Muscle layer of duodenum (tissue), 2 donors: Measurements from ENCODE around the gene CD58.
"Not testable (repeated sequence)": the region's sequence is repeated elsewhere in the genome, so short reads cannot be mapped to it uniquely, and the experiment has no call there.

Experiments used
- H3K27ac ChIP-seq: one replicate; pipeline ENCODE4 v1.7.0; 2013; ENCODE audit warnings: mild to moderate bottlenecking, low read length
- H3K27me3 ChIP-seq: one replicate; pipeline ENCODE4 v1.7.0; 2013; ENCODE audit warnings: low read depth, mild to moderate bottlenecking, control low read depth, low read length
- H3K36me3 ChIP-seq, 2 donors: one replicate each; pipeline ENCODE4 v1.7.0; 2013; ENCODE audit warnings: low read length in 2 of 2, control low read depth in 1 of 2, mild to moderate bottlenecking in 1 of 2; ENCODE audit not compliant: insufficient read depth in 2 of 2, control insufficient read depth in 1 of 2
- H3K4me1 ChIP-seq, 2 donors: one replicate each; pipeline ENCODE4 v1.7.0; 2013; ENCODE audit warnings: low read length in 2 of 2, mild to moderate bottlenecking in 2 of 2, control low read depth in 1 of 2, moderate library complexity in 1 of 2; ENCODE audit not compliant: insufficient read depth in 2 of 2, control insufficient read depth in 1 of 2
- H3K4me3 ChIP-seq, 2 donors: one replicate each; pipeline ENCODE4 v1.7.0; 2013; ENCODE audit warnings: low read length in 2 of 2, low read depth in 1 of 2, mild to moderate bottlenecking in 1 of 2
- H3K9me3 ChIP-seq, 2 donors: one replicate each; pipeline ENCODE4 v1.7.0; 2013; ENCODE audit warnings: low read length in 2 of 2, control low read depth in 1 of 2, mild to moderate bottlenecking in 1 of 2; ENCODE audit not compliant: control insufficient read depth in 1 of 2
- donor health status: healthy.

Gene CD58

DNA sequence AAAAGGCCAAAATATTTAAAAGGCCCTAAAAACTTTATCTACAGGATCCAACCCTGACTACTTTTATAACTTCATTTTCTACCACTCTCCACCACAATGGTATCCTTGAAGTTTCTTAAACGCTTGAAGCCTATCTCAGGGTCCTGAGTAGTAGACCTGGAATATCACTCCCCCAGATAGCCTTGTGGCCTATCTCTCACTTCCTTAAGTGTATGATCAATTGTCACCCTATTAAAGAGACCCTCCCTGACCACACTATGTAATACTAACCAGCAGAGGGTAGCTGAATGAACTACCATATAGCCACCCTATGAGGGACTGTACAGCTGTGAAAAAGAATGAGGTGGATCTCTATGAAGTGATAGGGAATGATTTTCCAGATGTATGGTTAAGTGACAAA, 5.6 kb downstream of the CD58 start:
- no peaks in the 10 kb centered on the region for H3K9me3 ChIP-seq
- no peak overlapping the region for H3K27ac ChIP-seq
- no peak overlapping the region for H3K4me3 ChIP-seq
- H3K36me3 ChIP-seq = no peaks in the 10 kb centered on the region
- peaks cover 0 to 3% of the 10 kb centered on the region in 2 donors for H3K4me1 ChIP-seq
- no peaks in the 10 kb centered on the region for H3K27me3 ChIP-seq

DNA sequence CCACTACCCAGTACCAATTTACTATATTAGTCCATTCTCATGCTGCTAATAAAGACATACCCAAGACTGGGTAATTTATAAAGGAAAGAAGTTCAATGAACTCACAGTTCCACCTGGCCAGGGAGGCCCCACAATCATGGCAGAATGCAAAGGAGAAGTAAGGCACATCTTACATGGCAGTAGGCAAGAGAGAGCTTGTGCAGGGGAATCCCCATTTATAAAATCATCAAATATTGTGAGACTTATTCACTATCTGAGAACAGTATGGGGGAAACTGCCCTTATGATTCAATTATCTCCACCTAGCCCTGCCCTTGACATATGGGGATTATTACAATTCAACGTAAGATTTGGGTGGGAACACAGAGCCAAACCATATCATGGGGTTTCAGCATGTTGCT, 6.4 kb downstream of the CD58 start:
- Histone ChIP-seq H3K9me3 (no peaks in the 10 kb centered on the region), H3K27me3 (no peaks in the 10 kb centered on the region), H3K36me3 (no peaks in the 10 kb centered on the region), H3K4me3 (no peak overlapping the region), H3K4me1 (peaks cover 0 to 3% of the 10 kb centered on the region in 2 donors), H3K27ac (no peak overlapping the region)

DNA sequence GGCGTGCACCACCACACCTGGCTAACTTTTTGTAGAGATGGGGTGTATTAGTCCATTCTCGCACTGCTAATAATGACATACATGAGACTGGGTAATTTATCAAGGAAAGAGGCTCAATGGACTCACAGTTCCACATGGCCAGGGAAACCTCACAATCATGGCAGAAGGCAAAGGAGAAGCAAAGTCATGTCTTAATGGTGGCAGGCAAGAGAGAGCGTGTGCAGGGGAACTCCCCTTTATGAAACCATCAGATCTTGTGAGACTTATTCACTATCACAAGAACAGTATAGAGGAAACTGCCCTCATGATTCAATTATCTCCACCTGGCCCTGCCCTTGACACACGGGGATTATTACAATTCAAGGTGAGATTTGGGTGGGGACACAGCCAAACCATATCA, 8.4 kb downstream of the CD58 start:
- H3K27me3 ChIP-seq = not testable (repeated sequence)

DNA sequence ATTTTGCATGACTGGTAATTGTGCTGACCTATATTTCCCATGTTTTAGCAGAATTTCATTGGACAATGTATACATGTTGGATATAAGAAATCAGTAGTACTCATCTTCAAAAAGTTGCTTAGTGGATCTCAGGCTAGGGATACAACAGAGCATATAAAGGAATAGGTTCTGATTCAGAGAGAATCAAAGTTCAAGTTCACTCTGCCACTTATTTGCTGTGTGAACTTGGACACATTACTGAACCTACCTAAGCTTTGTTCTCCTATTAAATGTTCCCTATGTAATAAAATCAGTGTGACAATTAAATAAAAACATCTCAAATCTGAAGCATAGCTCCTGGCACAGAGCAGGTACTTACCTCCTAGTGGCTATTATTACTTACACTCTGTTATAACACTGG, 9.3 kb downstream of the CD58 start:
- no peak overlapping the region for H3K4me3 ChIP-seq

More for the DNA sequence above, 8.4 kb downstream of the CD58 start:
- H3K36me3 ChIP-seq, H3K9me3 ChIP-seq, H3K27ac ChIP-seq, H3K4me3 ChIP-seq, H3K4me1 ChIP-seq: not testable (repeated sequence)

DNA sequence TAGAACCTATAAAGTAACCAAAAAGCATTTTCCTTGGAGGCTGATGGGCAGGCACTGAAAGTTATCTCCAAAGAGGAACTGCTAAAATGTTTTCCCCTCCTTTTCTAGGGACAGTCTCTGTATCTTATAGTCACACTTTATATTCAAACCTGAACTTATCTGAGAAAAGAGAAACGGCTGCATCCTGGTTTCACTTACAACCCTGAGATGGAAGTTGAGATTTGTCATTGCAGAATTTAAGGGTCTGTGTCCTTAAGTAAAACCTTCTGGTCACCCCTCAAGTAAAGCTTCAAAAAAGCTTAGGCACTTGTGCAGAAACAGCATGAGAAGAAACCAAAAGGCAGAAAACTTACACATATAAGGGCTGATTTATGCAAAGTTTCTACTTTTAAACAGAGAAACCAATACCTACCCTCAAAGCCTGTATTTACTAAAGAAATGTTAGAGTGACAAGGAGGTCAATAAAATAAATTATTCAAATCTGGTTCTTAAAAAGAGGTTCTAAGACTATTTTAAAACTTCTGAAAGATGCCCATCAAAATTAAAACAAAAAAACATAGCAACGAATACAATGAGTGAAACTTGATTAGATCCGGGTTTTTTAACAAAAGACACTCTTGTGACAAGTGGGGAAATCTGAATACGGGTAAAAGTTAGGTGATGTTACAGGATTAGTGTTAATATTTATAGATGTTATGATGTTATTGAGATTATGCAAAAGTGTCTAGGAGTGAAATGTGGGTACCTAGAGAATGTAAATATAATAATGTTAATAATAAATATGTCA, 9.9 kb downstream of the CD58 start:
- H3K4me1 ChIP-seq = peaks cover 0 to 6% of the 10 kb centered on the region in 2 donors
- no peaks in the 10 kb centered on the region for H3K27me3 ChIP-seq
- H3K27ac ChIP-seq = no peak overlapping the region
- no peak overlapping the region for H3K4me3 ChIP-seq
- H3K36me3 ChIP-seq = no peaks in the 10 kb centered on the region
- no peaks in the 10 kb centered on the region for H3K9me3 ChIP-seq

More for the DNA sequence above, 9.3 kb downstream of the CD58 start:
- Histone ChIP-seq H3K4me1 (peaks cover 0 to 3% of the 10 kb centered on the region in 2 donors), H3K27ac (no peak overlapping the region), H3K36me3 (no peaks in the 10 kb centered on the region), H3K9me3 (no peaks in the 10 kb centered on the region), H3K27me3 (no peaks in the 10 kb centered on the region)

DNA sequence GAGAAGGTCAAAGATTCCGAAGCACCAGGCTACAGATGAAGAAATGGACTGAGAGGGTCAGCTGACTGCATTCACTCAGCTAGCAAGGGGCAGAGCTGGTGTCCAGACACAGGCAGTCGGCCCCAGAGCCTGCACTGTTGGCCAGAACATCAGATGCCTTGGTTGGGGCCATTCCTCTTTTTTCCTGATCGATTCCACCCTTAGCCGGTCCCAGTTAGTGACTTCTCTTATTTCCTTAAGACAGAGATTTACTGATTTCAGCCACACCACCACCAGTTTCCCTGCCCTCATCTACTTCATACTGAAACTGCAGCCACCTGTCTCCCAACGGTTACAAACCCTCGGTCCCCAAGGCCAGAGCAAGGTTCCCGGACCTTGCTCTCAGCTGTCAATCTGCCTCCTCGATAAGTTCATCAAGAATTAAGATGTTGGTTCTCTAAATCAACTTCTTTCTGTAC, 11.5 kb downstream of the CD58 start:
- Histone ChIP-seq H3K27ac (no peak overlapping the region), H3K36me3 (no peaks in the 10 kb centered on the region), H3K27me3 (no peaks in the 10 kb centered on the region), H3K4me3 (no peak overlapping the region), H3K4me1 (peaks cover 4 to 6% of the 10 kb centered on the region in 2 donors), H3K9me3 (no peaks in the 10 kb centered on the region)

DNA sequence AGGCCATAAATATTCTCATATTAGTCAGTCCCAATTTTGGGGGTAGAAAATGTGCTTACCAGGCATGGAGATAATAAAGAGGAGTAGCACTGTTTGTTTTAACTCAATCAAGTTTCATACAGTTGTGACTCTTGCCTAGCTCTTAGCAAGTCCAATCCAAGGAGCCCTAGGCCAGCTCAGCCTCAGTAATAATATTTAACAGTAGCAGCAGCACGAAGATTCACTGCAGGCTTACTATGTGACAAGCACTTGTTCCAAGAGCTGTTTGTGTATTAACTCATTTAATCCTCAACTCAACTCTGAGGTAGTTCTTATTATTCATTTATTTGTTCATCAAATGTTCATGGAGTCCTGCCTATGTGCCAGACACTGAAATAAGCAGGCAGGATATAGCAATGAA, 12.3 kb downstream of the CD58 start:
- Histone ChIP-seq H3K27me3 (no peaks in the 10 kb centered on the region), H3K27ac (no peak overlapping the region), H3K4me1 (peaks cover 4 to 6% of the 10 kb centered on the region in 2 donors), H3K4me3 (no peak overlapping the region), H3K9me3 (no peaks in the 10 kb centered on the region), H3K36me3 (no peaks in the 10 kb centered on the region)

DNA sequence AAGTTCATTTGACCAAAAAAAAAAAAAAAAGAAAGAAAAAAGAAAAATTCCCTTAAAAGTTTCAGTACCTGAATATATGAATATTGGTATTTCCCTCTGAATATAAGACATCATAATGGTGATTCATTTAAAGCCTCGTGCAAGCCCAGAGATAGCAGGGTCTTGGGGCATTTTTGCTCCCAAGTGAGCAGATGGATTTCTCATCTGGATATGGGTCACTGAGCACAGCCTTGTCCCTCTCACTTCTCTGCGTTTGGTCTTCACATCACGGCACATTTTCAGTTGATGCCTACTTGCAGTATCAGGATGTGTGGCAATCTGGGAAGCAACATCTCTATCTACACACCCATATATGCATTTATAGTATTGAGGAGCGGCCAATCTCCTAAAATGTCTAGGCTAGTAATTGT, 12.7 kb downstream of the CD58 start:
- Histone ChIP-seq H3K27ac (no peak overlapping the region), H3K27me3 (no peaks in the 10 kb centered on the region), H3K36me3 (no peaks in the 10 kb centered on the region), H3K4me3 (no peak overlapping the region), H3K9me3 (no peaks in the 10 kb centered on the region), H3K4me1 (peaks cover 4 to 6% of the 10 kb centered on the region in 2 donors)

DNA sequence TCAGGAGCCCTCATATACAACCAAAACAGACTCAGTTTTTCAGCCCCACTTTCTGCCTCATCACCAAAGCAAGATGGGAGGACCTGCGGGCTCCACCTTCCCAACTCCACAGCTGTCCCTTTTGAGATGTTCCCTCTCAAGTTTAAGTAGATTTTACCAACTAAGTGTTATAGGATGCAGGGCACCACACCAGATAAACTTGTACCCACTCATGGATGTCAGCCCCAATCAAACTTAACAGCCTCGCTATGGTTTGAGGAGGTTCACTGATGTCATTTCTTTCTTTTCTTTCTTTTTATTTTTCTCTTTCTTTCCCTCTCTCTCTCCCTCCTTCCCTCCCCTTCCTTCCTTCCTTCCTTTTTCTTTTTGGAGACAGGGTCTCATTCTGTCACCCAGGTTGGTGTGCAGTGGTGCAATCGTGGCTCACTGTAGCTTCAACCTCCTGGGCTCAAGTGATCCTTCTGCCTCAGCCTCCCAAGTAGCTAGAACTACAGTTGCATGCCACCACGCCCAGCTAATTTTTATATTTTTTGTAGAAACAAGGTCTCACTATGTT, 13.4 kb downstream of the CD58 start:
- Histone ChIP-seq H3K27me3 (no peaks in the 10 kb centered on the region), H3K4me3 (no peak overlapping the region), H3K36me3 (no peaks in the 10 kb centered on the region), H3K27ac (no peak overlapping the region), H3K4me1 (peaks cover 4 to 6% of the 10 kb centered on the region in 2 donors), H3K9me3 (no peaks in the 10 kb centered on the region)

DNA sequence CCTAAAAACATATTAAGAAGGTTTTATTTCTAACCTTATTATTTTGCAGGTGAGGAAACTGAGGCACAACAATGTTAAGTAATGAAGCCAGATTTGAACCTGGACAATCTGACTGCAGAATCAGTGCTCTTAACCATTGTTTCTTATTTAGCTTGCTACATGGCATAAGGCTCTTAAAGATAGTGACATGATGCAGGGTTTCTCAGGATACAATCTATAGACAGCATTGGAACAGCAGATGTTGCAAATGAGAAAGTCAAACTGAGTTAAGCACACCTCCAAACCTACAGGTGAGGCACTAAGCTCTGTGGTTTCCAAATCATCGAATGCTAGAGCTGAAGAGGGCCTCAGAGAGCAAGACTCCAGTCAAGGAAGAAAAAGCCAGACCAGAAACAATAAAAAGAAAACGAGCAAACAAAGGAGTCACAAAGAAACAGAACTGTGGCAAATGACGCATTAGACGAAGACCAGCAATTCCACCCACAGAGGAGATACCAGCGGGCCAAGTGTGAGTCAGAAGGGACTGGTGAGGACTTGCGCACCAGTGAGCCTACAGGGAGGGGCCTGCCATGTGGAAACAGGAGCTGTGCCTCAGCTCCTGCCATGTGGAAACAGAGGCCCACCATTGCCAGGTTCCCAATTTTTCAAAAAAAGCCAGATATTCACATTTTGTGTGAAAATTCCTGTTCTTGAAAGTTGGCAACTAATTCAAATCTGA, 14.4 kb downstream of the CD58 start:
- Histone ChIP-seq H3K27me3 (no peaks in the 10 kb centered on the region), H3K36me3 (no peaks in the 10 kb centered on the region), H3K9me3 (no peaks in the 10 kb centered on the region), H3K27ac (peak overlapping the region; percentile 39), H3K4me1 (peaks cover 3 to 4% of the 10 kb centered on the region in 2 donors), H3K4me3 (no peak overlapping the region)

DNA sequence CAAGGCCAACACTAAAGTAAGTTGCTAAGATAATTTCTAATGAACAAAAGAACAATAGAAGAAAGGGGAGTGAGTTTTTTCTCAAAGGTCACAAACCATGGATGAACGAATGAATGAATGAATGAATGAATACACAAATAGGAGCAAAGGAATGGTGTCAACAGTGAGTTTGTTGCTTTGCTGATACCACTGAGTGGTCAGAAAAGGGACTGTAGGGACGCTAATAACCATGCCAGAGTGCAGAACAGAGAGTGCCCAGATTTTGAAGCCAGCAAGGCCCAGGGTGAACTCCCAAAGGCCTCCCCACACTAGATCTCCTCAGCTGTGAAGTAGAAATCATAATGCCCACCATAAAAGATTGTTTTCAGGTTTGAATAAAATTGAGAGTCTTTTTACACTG, 15.9 kb downstream of the CD58 start:
- Histone ChIP-seq H3K9me3 (no peaks in the 10 kb centered on the region), H3K4me1 (peaks cover 3 to 4% of the 10 kb centered on the region in 2 donors), H3K27me3 (no peaks in the 10 kb centered on the region), H3K27ac (no peak overlapping the region), H3K36me3 (no peaks in the 10 kb centered on the region), H3K4me3 (no peak overlapping the region)
